Neural cell (in vitro differentiated cells): Measurements from ENCODE around the gene RIPOR2.

Experiments used
- CTCF ChIP-seq: fragments of 450-650 bp; IDR thresholded peaks from 2 replicates; pipeline ENCODE4 v1.5.1; 2014; ENCODE audit warnings: antibody characterized with exemption, mild to moderate bottlenecking, moderate library complexity; ENCODE audit not compliant: poor library complexity, severe bottlenecking
- EP300 ChIP-seq: fragments of 450-650 bp; conservative IDR thresholded peaks from 2 replicates; pipeline ENCODE4 v1.6.1; 2014; ENCODE audit warnings: antibody characterized with exemption, mild to moderate bottlenecking, moderate library complexity; ENCODE audit not compliant: poor library complexity, severe bottlenecking
- EZH2 ChIP-seq: fragments of 200-600, 300-800 bp; shearing (Covaris generic), sonication (generic); IDR thresholded peaks from 2 replicates; pipeline ENCODE4 v1.6.1; 2014; ENCODE audit warnings: antibody characterized with exemption, low read length, borderline replicate concordance, mild to moderate bottlenecking; ENCODE audit not compliant: insufficient read depth, poor library complexity, severe bottlenecking
- MXI1 ChIP-seq: fragments of 450-650 bp; conservative IDR thresholded peaks from 2 replicates; pipeline ENCODE4 v1.6.1; 2014; ENCODE audit warnings: antibody characterized with exemption, mild to moderate bottlenecking; ENCODE audit not compliant: poor library complexity, severe bottlenecking
- POLR2AphosphoS5 ChIP-seq: IDR thresholded peaks from 2 replicates; pipeline ENCODE4 v1.6.1; 2012
- REST ChIP-seq: IDR thresholded peaks from 2 replicates; pipeline ENCODE4 v1.6.1; 2012; ENCODE audit warnings: borderline replicate concordance

- TF ChIP-seq CTCF (no peak), EZH2 (no peak), EP300 (no peak), REST (no peak), POLR2AphosphoS5 (no peak), MXI1 (no peak)
These were observed 10.1 kb downstream of the RIPOR2 start for GRCh38 chr6:24925661-24926060.
